G401.6 (cell line): ENCODE data around the gene HOXD10.

ENCODE experiments used
- FAIRE-seq: peaks from 2 replicates; lab custom pipeline; 2012; peaks lifted over from hg19 to GRCh38; lab: Jason Lieb, UNC

HOXD10 gene

DNA sequence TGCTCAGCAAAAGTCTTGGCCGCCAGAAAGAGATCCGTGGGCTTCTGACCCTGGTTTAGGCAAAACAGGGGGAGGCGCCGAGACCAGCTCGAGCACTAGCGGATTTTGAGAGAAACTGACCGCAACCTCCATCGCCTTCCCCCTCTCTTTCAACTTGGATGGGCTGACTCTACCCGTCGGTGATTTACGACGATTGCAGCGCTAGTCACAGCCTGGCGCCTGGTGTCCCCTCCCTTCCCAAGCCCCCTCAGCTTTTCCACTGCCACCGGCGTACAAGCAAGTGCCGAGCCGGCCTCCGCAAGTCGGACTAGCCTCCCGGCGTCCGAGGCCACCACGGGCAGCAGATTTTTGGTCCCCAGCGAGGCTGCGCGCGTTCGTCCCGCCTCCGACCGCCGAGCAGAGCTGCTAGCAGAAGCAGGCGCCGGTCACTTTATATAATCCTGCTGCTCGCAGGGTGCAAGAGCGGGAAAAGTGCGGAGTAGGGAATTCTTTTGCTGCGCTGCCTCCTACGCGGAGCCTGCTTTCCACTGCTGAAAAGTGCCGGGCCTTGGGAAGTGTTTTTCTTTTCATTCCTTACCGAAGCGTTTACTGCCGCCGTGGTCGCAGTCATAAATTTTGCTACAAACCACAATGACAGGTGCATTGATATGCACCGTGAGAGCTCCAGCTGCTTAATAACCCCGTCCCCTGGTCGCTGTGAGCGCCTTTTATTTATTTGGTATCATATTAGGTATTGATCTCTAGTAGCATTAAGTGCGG is 48.2 kb downstream of the HOXD10 start:
- no peak for FAIRE-seq

DNA sequence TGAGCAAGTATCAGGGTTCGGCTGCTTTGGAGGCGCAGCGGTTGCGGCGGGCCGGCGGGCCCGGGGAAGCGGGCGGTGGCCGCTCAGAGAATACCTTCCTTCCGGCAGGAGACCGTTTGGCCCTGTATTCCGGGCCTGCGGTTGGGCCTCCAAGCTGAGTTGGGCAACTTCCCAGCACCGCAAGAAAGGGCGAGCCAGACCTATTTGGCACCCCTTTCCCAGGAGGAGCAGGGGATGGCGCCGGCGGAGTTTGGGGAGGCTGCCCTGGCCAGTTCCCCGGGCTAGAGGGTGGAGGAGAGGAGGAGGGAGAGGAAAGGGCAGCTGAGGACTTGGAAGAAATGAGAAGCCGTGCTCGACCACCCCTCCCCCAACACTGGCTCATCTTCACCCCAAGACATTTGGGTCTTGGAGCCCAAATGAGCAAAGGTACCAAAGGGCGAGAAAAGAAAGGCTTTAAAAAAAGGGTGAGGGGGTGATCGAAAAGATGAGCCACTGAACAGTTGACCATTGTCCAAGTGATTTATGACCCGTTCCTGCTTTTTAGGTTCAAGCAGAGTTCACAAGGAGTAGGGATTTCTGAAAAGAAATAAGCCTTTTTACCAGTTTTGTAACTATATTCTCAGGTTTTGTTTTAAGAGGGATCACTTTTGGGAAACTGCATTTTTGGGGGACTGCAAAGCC is 48.9 kb downstream of the HOXD10 start:
- no peak for FAIRE-seq

DNA sequence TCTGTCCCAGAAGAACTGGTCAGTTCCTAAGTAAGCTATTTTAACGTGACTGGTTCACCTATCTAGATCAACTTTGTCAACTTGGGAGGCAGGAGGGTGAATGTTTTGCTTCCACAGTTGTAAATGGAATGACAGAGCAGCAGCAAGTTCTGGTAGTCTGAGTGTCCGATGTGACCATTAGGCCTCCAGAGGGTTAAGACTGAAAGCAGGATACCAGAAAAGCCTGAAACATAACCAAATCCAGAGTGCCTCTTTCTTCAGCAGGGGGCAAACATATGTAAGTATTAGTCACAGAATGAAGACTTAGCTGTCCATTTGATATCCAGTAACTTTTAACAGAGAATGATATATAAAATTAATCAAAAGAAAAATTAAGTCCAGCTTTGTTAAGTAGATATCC is 49.7 kb downstream of the HOXD10 start:
- FAIRE-seq: no peak

DNA sequence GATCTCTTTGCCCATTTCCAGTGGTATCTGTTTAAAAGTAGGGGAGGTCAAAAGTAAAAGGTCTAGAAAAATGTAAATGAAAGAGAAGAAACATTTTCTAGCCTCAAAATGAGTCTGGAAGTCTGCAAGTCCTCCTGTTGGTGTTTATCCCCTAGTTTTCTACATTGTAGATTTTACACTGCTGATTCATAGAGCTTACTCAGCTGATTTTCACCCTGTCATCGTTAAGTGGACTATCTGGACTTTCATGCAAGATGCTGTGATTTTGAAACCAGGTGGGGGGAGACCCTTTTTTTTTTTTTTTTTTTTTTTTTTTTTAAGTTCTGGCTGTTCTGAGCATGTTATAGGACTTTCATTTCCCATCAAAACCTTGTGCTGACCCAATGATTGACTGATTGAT is 50.8 kb downstream of the HOXD10 start:
- no peak for FAIRE-seq

DNA sequence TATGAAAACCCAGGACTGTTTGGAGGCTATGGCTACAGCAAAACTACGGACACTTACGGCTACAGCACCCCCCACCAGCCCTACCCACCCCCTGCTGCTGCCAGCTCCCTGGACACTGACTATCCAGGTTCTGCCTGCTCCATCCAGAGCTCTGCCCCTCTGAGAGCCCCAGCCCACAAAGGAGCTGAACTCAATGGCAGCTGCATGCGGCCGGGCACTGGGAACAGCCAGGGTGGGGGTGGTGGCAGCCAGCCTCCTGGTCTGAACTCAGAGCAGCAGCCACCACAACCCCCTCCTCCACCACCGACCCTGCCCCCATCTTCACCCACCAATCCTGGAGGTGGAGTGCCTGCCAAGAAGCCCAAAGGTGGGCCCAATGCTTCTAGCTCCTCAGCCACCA is 52.6 kb downstream of the HOXD10 start:
- no peak for FAIRE-seq
